Measurements from ENCODE around the gene SPNS3. TPM values are rescaled to one million over a fixed set of nuclear protein-coding genes. Genes with fewer than 3 reads are reported as not detected.

Gene SPNS3
- total and polyA plus RNA-seq, 2 of the 4 experiments (the other 2 are of a cell fraction) = 0.18 TPM; not detected in 1

DNA sequence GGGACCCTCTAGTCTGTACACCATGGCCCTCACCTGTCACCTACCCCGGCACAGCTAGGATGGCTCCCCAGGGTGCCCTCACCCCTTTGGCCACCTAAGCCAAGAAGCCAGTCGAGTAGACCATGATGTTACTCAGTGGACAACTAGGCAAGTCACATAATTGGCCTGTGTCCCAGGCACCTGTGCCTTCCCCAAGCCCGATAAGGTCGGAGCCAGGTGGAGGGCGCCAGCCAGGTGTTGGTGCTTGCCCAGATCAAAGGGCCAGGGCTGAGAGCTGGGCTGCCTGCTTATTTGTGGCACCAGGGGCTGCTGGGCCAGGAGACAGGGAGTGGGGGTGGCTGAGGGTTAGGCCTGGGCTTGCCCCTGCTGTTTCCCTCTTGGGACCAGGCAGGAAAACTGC lies 81.8 kb downstream of the SPNS3 start:
- H4K91ac ChIP-seq (ENCODE audit: insufficient read depth, low read depth, low read length) = no peak overlapping the region

More for the DNA sequence above, 81.8 kb downstream of the SPNS3 start:
- Histone ChIP-seq H3K27me3 (ENCODE audit: control insufficient read depth, insufficient read depth, low read length) (peaks cover 14% of the 10 kb centered on the region; the same call in 1 of the 2 replicates), H2BK15ac (ENCODE audit: low read depth, low read length) (no peak overlapping the region), H3K4me2 (ENCODE audit: low read depth, low read length) (no peak overlapping the region), H3K4me3 (ENCODE audit: insufficient read depth, low read depth, low read length) (no peak overlapping the region), H3K9ac (ENCODE audit: low read depth, low read length) (no peak overlapping the region), H2BK20ac (ENCODE audit: low read depth, low read length) (no peak overlapping the region), H2AK5ac (ENCODE audit: low read depth, low read length) (no peak overlapping the region), H4K5ac (ENCODE audit: low read depth, low read length) (no peak overlapping the region; the same call in 1 of the 2 replicates), H3K36me3 (ENCODE audit: control insufficient read depth, insufficient read depth, low read length) (no peaks in the 10 kb centered on the region), H3K9me1 (ENCODE audit: insufficient read depth, low read length) (0 out of 2 replicates have a peak, but pooled peaks cover 3% of the 10 kb centered on the region), H3K4me1 (ENCODE audit: control insufficient read depth, insufficient read depth, low read length) (peaks cover 6% of the 10 kb centered on the region), H2BK120ac (ENCODE audit: low read depth, low read length) (no peak overlapping the region), H4K20me1 (ENCODE audit: insufficient read depth, low read length) (no peaks in the 10 kb centered on the region), H3K4ac (ENCODE audit: low read depth, low read length) (no peak overlapping the region), H3K56ac (ENCODE audit: extremely low read depth, insufficient read depth, low read length) (no peak overlapping the region), H3K23ac (ENCODE audit: low read depth, low read length) (no peak overlapping the region), H2AK9ac (replicated peaks; ENCODE audit: low read depth, low read length, poor library complexity) (no peak overlapping the region), H3K14ac (replicated peaks; ENCODE audit: low read depth, low read length) (no peak overlapping the region), H3K18ac (ENCODE audit: low read depth, low read length) (no peak overlapping the region; the same call in 1 of the 2 replicates), H4K8ac (ENCODE audit: low read depth in 2 of 2, low read length in 2 of 2) (no peak overlapping the region), H2BK5ac (ENCODE audit: low read depth, low read length, poor library complexity, severe bottlenecking) (no peak overlapping the region), H3K27ac (ENCODE audit: insufficient read depth, low read length) (no peak overlapping the region), H2AFZ (replicated peaks; ENCODE audit: low read length, poor library complexity) (no peak overlapping the region), H3K79me1 (ENCODE audit: low read depth in 1 of 2, low read length in 2 of 2) (no peaks in the 10 kb centered on the region), H3K9me3 (ENCODE audit: control insufficient read depth, insufficient read depth, low read length) (peaks cover 2% of the 10 kb centered on the region; the same call in 1 of the 2 replicates)
- DNase-seq (no peak), ATAC-seq (ENCODE audit: low read depth) (no peak)
- intact Hi-C loops (cut with micrococcal nuclease) (no loop called here), in situ Hi-C loops (cut with MboI; ENCODE audit: low sequenced_read_pairs) (no loop called here), dilution Hi-C loops (cut with HindIII; ENCODE audit: low sequenced_read_pairs, unreplicated experiment) (no loop called here)
- ChIA-PET CTCF (interaction anchor here (0.6 to 1.2 kb wide), 2 partner anchors 26 to 273 kb away, joined by 3 to 5 read pairs; no protein-coding TSS in a partner anchor), POLR2A (ENCODE audit: unreplicated experiment) (no interaction called here)
- TF ChIP-seq MXI1 (IDR thresholded peaks at IDR 0.05; ENCODE audit: borderline replicate concordance, low read depth, low read length) = no peak
- no peak for TF ChIP-seq MAZ (IDR thresholded peaks at IDR 0.05; ENCODE audit: borderline replicate concordance, low read depth, low read length)
- TF ChIP-seq CEBPB (IDR thresholded peaks at IDR 0.05; ENCODE audit: low read depth, low read length) = no peak
- TF ChIP-seq POLR2A (IDR thresholded peaks at IDR 0.05; ENCODE audit: low read depth, low read length) = no peak
- TF ChIP-seq CHD1 (IDR thresholded peaks at IDR 0.05; ENCODE audit: low read depth, low read length) = no peak
- TF ChIP-seq CTCF (conservative IDR thresholded peaks at IDR 0.05; ENCODE audit: low read depth, low read length) = no peak
- BruUV-seq (replicated peaks) = no TSS peak
- WGBS, 2 experiments (ENCODE audit: extremely low coverage in 2 of 2, insufficient read length in 1 of 2) = 75% methylated on average over 2 of the region's 5 CpGs; no CpG with 5 or more reads in 1 of the 2 experiments

All from IMR-90 (cell line).